Measurements from ENCODE around the gene RFT1.

DNA sequence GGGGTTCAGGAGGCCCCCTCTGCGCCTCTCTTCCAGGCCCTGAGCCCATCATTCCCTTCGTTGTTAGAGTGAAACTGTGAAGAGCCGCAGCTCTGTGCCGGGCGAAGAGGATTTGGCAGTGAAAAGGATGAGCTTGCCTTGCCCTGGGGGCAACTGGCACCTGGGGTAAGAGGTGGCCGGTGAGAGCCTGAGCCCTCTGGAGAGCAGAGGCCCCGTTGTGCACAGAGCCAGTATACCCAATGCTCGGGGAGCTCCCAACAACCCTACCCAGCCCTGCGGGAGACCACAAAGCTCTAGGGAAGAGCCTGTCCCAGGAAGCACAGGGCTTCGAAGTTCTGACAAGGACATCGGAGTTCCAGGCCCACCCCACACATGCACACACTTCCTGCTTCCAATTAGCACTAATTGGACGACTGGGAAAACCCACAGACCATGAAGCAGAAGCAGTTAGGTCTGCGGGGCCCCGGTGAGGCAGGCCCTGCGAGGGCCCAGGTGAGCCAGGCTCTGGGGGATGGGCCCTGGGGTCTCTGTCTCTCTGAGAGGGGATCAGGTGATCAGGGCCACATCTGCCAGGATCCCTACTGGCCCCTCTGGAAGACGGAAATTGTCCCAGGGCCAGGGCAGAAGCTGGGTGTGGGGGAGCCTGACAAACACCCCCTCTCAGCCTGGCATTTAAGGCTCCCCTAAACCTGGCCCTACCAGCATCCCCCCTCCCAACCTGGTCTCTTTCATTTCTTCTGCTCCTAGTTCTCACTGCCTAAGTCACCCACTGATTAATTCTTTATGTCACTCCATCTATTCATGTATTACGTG is 56.5 kb downstream of the RFT1 start:
- TF ChIP-seq, protein P1, sequence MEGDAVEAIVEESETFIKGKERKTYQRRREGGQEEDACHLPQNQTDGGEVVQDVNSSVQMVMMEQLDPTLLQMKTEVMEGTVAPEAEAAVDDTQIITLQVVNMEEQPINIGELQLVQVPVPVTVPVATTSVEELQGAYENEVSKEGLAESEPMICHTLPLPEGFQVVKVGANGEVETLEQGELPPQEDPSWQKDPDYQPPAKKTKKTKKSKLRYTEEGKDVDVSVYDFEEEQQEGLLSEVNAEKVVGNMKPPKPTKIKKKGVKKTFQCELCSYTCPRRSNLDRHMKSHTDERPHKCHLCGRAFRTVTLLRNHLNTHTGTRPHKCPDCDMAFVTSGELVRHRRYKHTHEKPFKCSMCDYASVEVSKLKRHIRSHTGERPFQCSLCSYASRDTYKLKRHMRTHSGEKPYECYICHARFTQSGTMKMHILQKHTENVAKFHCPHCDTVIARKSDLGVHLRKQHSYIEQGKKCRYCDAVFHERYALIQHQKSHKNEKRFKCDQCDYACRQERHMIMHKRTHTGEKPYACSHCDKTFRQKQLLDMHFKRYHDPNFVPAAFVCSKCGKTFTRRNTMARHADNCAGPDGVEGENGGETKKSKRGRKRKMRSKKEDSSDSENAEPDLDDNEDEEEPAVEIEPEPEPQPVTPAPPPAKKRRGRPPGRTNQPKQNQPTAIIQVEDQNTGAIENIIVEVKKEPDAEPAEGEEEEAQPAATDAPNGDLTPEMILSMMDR (IDR thresholded peaks at IDR 0.05): no peak
- TF ChIP-seq POLR2A (IDR thresholded peaks at IDR 0.05): no peak
- TF ChIP-seq EP300 (IDR thresholded peaks at IDR 0.05): no peak
